Caco-2 (cell line): ENCODE results near the gene RNF186. TPM values are rescaled to one million over a fixed set of nuclear protein-coding genes. Genes with fewer than 3 reads are reported as not detected.
"Not testable (repeated sequence)": the region's sequence is repeated elsewhere in the genome, so short reads cannot be mapped to it uniquely, and the experiment has no call there.

ENCODE experiments used
- BruUV-seq: library from RNA; stranded (reverse); fragments of 400-500 nt; replicated peaks from 2 replicates; lab custom pipeline; 2021; lab: Mats Ljungman, UMichigan
- CTCF ChIA-PET: fragments of 300-600 bp; sonication (Branson Sonifier 250); formaldehyde crosslinking; loops from one replicate; lab custom pipeline; 2022; ENCODE audit warnings: antibody characterized with exemption; lab: Charles Lee
- POLR2A ChIA-PET: fragments of 300-600 bp; sonication (Branson Sonifier 250); formaldehyde crosslinking; loops from one replicate; lab custom pipeline; 2022; ENCODE audit warnings: antibody characterized with exemption; lab: Charles Lee
- DNase-seq, 2 experiments: peaks; one replicate each; pipeline versions ENCODE4 v3.0.0 to v3.0.0-alpha.2; 2020 to 2022
- H3K27me3 ChIP-seq: replicated peaks from 2 replicates; pipeline ENCODE4 v1.6.0; 2011; ENCODE audit warnings: low read length; ENCODE audit not compliant: control insufficient read depth, insufficient read depth
- H3K36me3 ChIP-seq: 2 replicates; pipeline ENCODE4 v1.5.1; 2011; ENCODE audit warnings: low read length; ENCODE audit not compliant: control insufficient read depth, insufficient read depth
- H3K4me1 ChIP-seq: fragments of 250-450 bp; sonication (Bioruptor Pico); 2 replicates; pipeline ENCODE4 v1.5.1; 2020; ENCODE audit warnings: mild to moderate bottlenecking
- H3K4me3 ChIP-seq: 2 replicates; pipeline ENCODE4 v1.5.1; 2011; ENCODE audit warnings: low read depth, mild to moderate bottlenecking, control low read depth, low read length
- H3K9me3 ChIP-seq: fragments of 250-450 bp; sonication (Bioruptor Pico); 2 replicates; pipeline ENCODE4 v1.5.1; 2020; ENCODE audit warnings: mild to moderate bottlenecking, moderate library complexity
- H3K27ac Mint-ChIP-seq: one replicate; pipeline ENCODE4 v1.8.0; 2022; ENCODE audit warnings: mixed read lengths; ENCODE audit not compliant: unreplicated experiment
- H3K27me3 Mint-ChIP-seq: one replicate; pipeline ENCODE4 v1.8.0; 2022; ENCODE audit warnings: mixed read lengths; ENCODE audit not compliant: insufficient read depth, unreplicated experiment
- H3K36me3 Mint-ChIP-seq: one replicate; pipeline ENCODE4 v1.8.0; 2022; ENCODE audit warnings: mild to moderate bottlenecking, mixed read lengths; ENCODE audit not compliant: insufficient read depth, unreplicated experiment
- H3K4me1 Mint-ChIP-seq: one replicate; pipeline ENCODE4 v1.8.0; 2022; ENCODE audit warnings: low read depth, mixed read lengths; ENCODE audit not compliant: unreplicated experiment
- H3K4me3 Mint-ChIP-seq: one replicate; pipeline ENCODE4 v1.8.0; 2022; ENCODE audit warnings: mild to moderate bottlenecking, moderate library complexity, mixed read lengths; ENCODE audit not compliant: unreplicated experiment
- H3K9me3 Mint-ChIP-seq: one replicate; pipeline ENCODE4 v1.8.0; 2022; ENCODE audit warnings: mixed read lengths; ENCODE audit not compliant: unreplicated experiment
- intact Hi-C: fragments of 100-400 bp; cut with micrococcal nuclease; formaldehyde crosslinking; loops from one replicate; pipeline ENCODE4 v1.10.0; 2022; ENCODE audit not compliant: unreplicated experiment
- total RNA-seq: library from RNA; stranded (reverse); gene quantifications from 2 replicates; pipeline ENCODE4 v1.2.3, GENCODE V29; 2022
- TF ChIP-seq, protein P1 (sequence below), 2 experiments: fragments of 200-600 bp in 1 of 2; IDR thresholded peaks; 1 replicate in 1 of 2; 2 replicates in 1 of 2; pipeline versions ENCODE4 v1.5.1 to v1.8.0; 2011 to 2022; ENCODE audit warnings: antibody characterized with exemption in 1 of 2, control low read depth in 1 of 2, inconsistent platforms in 1 of 2, low read depth in 1 of 2, low read length in 1 of 2, mild to moderate bottlenecking in 1 of 2, moderate library complexity in 1 of 2; ENCODE audit not compliant: insufficient read depth in 1 of 2, severe bottlenecking in 1 of 2, unreplicated experiment in 1 of 2

Gene RNF186
- total RNA-seq, 1 experiment from 2014 or later: not detected

- H3K27me3 ChIP-seq: no peaks in the 10 kb centered on the region
- H3K9me3 ChIP-seq: no peaks in the 10 kb centered on the region
- Mint-ChIP-seq H3K27ac (no peak overlapping the region), H3K9me3 (no peaks in the 10 kb centered on the region), H3K4me1 (no peaks in the 10 kb centered on the region), H3K27me3 (no peaks in the 10 kb centered on the region), H3K4me3 (no peak overlapping the region), H3K36me3 (peaks cover 5% of the 10 kb centered on the region)
- no peaks in the 10 kb centered on the region for H3K36me3 ChIP-seq
- intact Hi-C loops: no loop called here
- TF ChIP-seq, protein P1, sequence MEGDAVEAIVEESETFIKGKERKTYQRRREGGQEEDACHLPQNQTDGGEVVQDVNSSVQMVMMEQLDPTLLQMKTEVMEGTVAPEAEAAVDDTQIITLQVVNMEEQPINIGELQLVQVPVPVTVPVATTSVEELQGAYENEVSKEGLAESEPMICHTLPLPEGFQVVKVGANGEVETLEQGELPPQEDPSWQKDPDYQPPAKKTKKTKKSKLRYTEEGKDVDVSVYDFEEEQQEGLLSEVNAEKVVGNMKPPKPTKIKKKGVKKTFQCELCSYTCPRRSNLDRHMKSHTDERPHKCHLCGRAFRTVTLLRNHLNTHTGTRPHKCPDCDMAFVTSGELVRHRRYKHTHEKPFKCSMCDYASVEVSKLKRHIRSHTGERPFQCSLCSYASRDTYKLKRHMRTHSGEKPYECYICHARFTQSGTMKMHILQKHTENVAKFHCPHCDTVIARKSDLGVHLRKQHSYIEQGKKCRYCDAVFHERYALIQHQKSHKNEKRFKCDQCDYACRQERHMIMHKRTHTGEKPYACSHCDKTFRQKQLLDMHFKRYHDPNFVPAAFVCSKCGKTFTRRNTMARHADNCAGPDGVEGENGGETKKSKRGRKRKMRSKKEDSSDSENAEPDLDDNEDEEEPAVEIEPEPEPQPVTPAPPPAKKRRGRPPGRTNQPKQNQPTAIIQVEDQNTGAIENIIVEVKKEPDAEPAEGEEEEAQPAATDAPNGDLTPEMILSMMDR (IDR thresholded peaks at IDR 0.05; ENCODE audit: insufficient read depth in 1 of 2, low read depth in 1 of 2, low read length in 1 of 2, severe bottlenecking in 1 of 2, unreplicated experiment in 1 of 2): no peak
- H3K4me1 ChIP-seq: no peaks in the 10 kb centered on the region
- POLR2A ChIA-PET: no interaction called here
- CTCF ChIA-PET: no interaction called here
- H3K4me3 ChIP-seq: no peak overlapping the region
- BruUV-seq: no TSS peak
- no peak for DNase-seq
Measured at GRCh38 chr1:19793360-19794046, 21.6 kb downstream of the RNF186 start.

DNA sequence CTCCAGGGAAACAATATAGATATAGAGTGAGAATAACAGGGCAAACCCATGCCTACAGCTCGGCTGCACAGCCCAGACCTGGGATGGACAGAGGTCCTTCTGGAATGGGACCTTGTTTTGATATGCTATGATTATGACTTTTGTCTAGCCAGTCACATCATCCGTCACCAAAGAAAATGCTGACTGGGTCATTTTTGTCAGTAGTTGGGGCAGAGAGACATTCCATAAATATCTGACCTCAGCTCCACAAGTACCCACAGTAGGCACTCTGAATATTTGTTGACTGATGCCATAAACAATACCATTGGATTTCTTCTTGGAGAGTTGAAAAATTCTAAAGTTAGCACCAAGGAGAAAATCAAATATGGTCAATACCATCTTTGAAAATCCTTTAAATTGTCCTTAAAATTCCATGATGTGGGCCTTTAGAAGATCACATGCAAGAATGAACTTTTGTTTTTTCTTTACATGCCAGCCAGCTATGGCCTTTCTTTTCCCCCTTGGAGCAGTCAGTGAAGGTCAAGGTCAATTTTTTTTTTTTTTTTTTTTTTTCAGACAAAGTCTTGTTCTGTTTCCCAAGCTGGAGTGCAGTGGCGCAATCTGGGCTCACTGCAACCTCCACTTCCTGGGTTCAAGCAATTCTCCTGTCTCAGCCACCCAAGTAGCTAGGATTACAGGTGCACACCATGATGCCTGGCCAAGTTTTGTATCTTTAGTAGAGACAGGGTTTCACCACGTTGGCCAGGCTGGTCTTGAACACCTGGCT, 22.7 kb downstream of the RNF186 start:
- Mint-ChIP-seq H3K4me3 (no peak overlapping the region), H3K9me3 (no peaks in the 10 kb centered on the region), H3K27ac (no peak overlapping the region), H3K4me1 (no peaks in the 10 kb centered on the region), H3K27me3 (no peaks in the 10 kb centered on the region), H3K36me3 (peaks cover 5% of the 10 kb centered on the region)
- Histone ChIP-seq H3K4me3 (no peak overlapping the region), H3K36me3 (no peaks in the 10 kb centered on the region), H3K9me3 (no peaks in the 10 kb centered on the region), H3K4me1 (peaks cover under 1% of the 10 kb centered on the region; the same call in 1 of the 2 replicates), H3K27me3 (no peaks in the 10 kb centered on the region)
- POLR2A ChIA-PET: no interaction called here
- intact Hi-C loops: no loop called here
- BruUV-seq: no TSS peak
- no peak for DNase-seq
- CTCF ChIA-PET: no interaction called here
- TF ChIP-seq, protein P1 (IDR thresholded peaks at IDR 0.05; ENCODE audit: insufficient read depth in 1 of 2, low read depth in 1 of 2, low read length in 1 of 2, severe bottlenecking in 1 of 2, unreplicated experiment in 1 of 2): no peak

- H3K9me3 Mint-ChIP-seq, H3K27me3 Mint-ChIP-seq, H3K9me3 ChIP-seq, H3K4me3 ChIP-seq, H3K4me1 Mint-ChIP-seq, H3K27ac Mint-ChIP-seq, BruUV-seq, POLR2A ChIA-PET, intact Hi-C loops, H3K36me3 Mint-ChIP-seq, H3K4me1 ChIP-seq, H3K36me3 ChIP-seq, DNase-seq, H3K27me3 ChIP-seq, CTCF ChIA-PET, H3K4me3 Mint-ChIP-seq: not testable (repeated sequence)
Measured at GRCh38 chr1:19790061-19790975, 24.8 kb downstream of the RNF186 start.
